Measurements from ENCODE around the gene NEO1. TPM values are rescaled to one million over a fixed set of nuclear protein-coding genes. Genes with fewer than 3 reads are reported as not detected.

Gene NEO1
- polyA plus RNA-seq, 1 of the 3 experiments (the other 2 are of a cell fraction) = 13.1 TPM

GRCh38 chr15:73105064-73105463 lies 52.8 kb downstream of the NEO1 start:
- ChIA-PET CTCF (no interaction called here), POLR2A (no interaction called here)
- Histone ChIP-seq H3K4me3 (ENCODE audit: low read depth in 2 of 2, low read length in 1 of 2) (no peak overlapping the region), H3K79me2 (ENCODE audit: insufficient read depth) (no peaks in the 10 kb centered on the region), H3K4me1 (ENCODE audit: control insufficient read depth in 1 of 2, insufficient read depth in 2 of 2, low read depth in 1 of 2, low read length in 1 of 2) (no peaks in the 10 kb centered on the region), H3K4me2 (no peak overlapping the region), H3K9ac (no peak overlapping the region), H3K36me3 (replicated peaks in 1 of 2; ENCODE audit: control insufficient read depth in 1 of 2, insufficient read depth in 2 of 2, low read length in 1 of 2) (no peaks in the 10 kb centered on the region), H3K27ac (ENCODE audit: low read depth in 2 of 2, low read length in 1 of 2) (no peak overlapping the region), H3F3A (replicated peaks; ENCODE audit: insufficient read depth) (no peaks in the 10 kb centered on the region), H3K9me2 (no peaks in the 10 kb centered on the region), H2AFZ (ENCODE audit: low read depth) (no peak overlapping the region), H3K27me3 (ENCODE audit: insufficient read depth) (no peaks in the 10 kb centered on the region), H3K9me3 (no peaks in the 10 kb centered on the region), H4K20me1 (ENCODE audit: insufficient read depth) (no peaks in the 10 kb centered on the region)
- TF ChIP-seq ZBTB33 (IDR thresholded peaks at IDR 0.05; ENCODE audit: borderline replicate concordance, low read depth) = no peak
- no peak for TF ChIP-seq ELF1 (IDR thresholded peaks at IDR 0.05)
- no peak for TF ChIP-seq TCF12 (IDR thresholded peaks at IDR 0.05)
- no peak for TF ChIP-seq TEAD4 (IDR thresholded peaks at IDR 0.05; ENCODE audit: borderline replicate concordance, insufficient read depth)
- TF ChIP-seq RFX5 (IDR thresholded peaks at IDR 0.05; ENCODE audit: low read length) = no peak
- no peak for TF ChIP-seq FOXM1 (IDR thresholded peaks at IDR 0.05; ENCODE audit: low read depth)
- TF ChIP-seq FOSL2 (IDR thresholded peaks at IDR 0.05; ENCODE audit: borderline replicate concordance, low read depth) = no peak
- no peak for TF ChIP-seq GABPA (IDR thresholded peaks at IDR 0.05; ENCODE audit: low read depth)
- TF ChIP-seq RXRA (IDR thresholded peaks at IDR 0.05; ENCODE audit: borderline replicate concordance, low read depth) = no peak
- no peak for TF ChIP-seq PBX3 (IDR thresholded peaks at IDR 0.05)
- TF ChIP-seq EP300 (IDR thresholded peaks at IDR 0.05; ENCODE audit: borderline replicate concordance in 1 of 2, low read depth in 1 of 2, low read length in 1 of 2) = no peak
- TF ChIP-seq NRF1 (IDR thresholded peaks at IDR 0.05; ENCODE audit: low read depth, low read length) = no peak
- TF ChIP-seq CHD2 (IDR thresholded peaks at IDR 0.05; ENCODE audit: low read length, partially characterized antibody) = no peak
- no peak for TF ChIP-seq SMC3 (IDR thresholded peaks at IDR 0.05; ENCODE audit: low read depth, low read length)
- no peak for TF ChIP-seq MAX (IDR thresholded peaks at IDR 0.05; ENCODE audit: low read depth)
- WGBS (ENCODE audit: low lambda C conversion rate) = 94% methylated on average over 3 of the region's 3 CpGs
- DNase-seq = no peak

GRCh38 chr15:73108676-73109075 lies 56.4 kb downstream of the NEO1 start:
- no peak overlapping the region for H3K4me3 ChIP-seq (ENCODE audit: low read depth in 2 of 2, low read length in 1 of 2)
- H3F3A ChIP-seq (replicated peaks; ENCODE audit: insufficient read depth) = no peaks in the 10 kb centered on the region
- no peak overlapping the region for H2AFZ ChIP-seq (ENCODE audit: low read depth)
- H3K79me2 ChIP-seq (ENCODE audit: insufficient read depth) = no peaks in the 10 kb centered on the region
- no peaks in the 10 kb centered on the region for H3K4me1 ChIP-seq (ENCODE audit: control insufficient read depth in 1 of 2, insufficient read depth in 2 of 2, low read depth in 1 of 2, low read length in 1 of 2)
- DNase-seq = no peak
- 93% methylated on average over 4 of the region's 4 CpGs for WGBS (ENCODE audit: low lambda C conversion rate)
- H3K9me3 ChIP-seq = no peaks in the 10 kb centered on the region
- ChIA-PET POLR2A (no interaction called here), CTCF (interaction anchor here (1.9 kb wide), 1 partner anchor 12 kb away, joined by 6 read pairs; no protein-coding TSS in a partner anchor)
- no peaks in the 10 kb centered on the region for H3K27me3 ChIP-seq (ENCODE audit: insufficient read depth)
- no peaks in the 10 kb centered on the region for H4K20me1 ChIP-seq (ENCODE audit: insufficient read depth)
- H3K9ac ChIP-seq = no peak overlapping the region
- no peak overlapping the region for H3K4me2 ChIP-seq
- no peak overlapping the region for H3K27ac ChIP-seq (ENCODE audit: low read depth in 2 of 2, low read length in 1 of 2)
- H3K9me2 ChIP-seq = no peaks in the 10 kb centered on the region
- no peaks in the 10 kb centered on the region for H3K36me3 ChIP-seq (replicated peaks in 1 of 2; ENCODE audit: control insufficient read depth in 1 of 2, insufficient read depth in 2 of 2, low read length in 1 of 2)
- no peak for TF ChIP-seq SMC3 (IDR thresholded peaks at IDR 0.05; ENCODE audit: low read depth, low read length)
- TF ChIP-seq NRF1 (IDR thresholded peaks at IDR 0.05; ENCODE audit: low read depth, low read length) = no peak
- no peak for TF ChIP-seq RAD21 (IDR thresholded peaks at IDR 0.05; ENCODE audit: low read length)
- no peak for TF ChIP-seq USF2 (IDR thresholded peaks at IDR 0.05; ENCODE audit: borderline replicate concordance, low read depth, low read length)
- no peak for TF ChIP-seq GATA2 (CRISPR knock-in tag; IDR thresholded peaks at IDR 0.05)
- no peak for TF ChIP-seq EZH2phosphoT487 (IDR thresholded peaks at IDR 0.05; ENCODE audit: borderline replicate concordance, low read depth)
- TF ChIP-seq NFIC (IDR thresholded peaks at IDR 0.05; ENCODE audit: borderline replicate concordance) = no peak
- no peak for TF ChIP-seq REST (IDR thresholded peaks at IDR 0.05; ENCODE audit: low read depth, low read length)
